HG03196 (cell line): ENCODE results near the gene ZNF625.
"Not testable (repeated sequence)": the region's sequence is repeated elsewhere in the genome, so short reads cannot be mapped to it uniquely, and the experiment has no call there.

Source experiments
- ATAC-seq: cut with Tn5 transposase; IDR thresholded peaks from one replicate; pipeline ENCODE4 v1.9.1; 2021; ENCODE audit not compliant: unreplicated experiment

ZNF625 gene

DNA sequence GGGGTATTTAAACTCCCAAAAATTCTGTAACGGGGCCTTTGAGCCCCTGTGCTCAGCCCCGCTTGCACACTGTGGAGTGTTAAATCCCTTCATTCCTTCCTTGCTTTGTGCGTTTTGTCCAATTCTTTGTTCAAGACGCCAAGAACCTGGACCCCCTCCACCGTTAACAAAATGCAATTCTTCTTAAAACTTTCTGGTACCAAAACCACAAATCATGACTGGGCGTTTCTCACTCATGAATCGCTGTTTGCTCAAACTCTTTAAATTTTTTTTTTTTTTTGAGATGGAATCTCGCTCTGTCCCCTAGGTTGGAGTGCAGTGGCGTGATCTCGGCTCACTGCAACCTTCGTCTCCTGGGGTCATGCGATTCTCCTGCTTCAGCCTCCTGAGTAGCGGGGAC is 17.3 kb downstream of the ZNF625 start:
- no peak for ATAC-seq

- ATAC-seq, result no peak
Measured at GRCh38 chr19:12137221-12137940, 19.2 kb downstream of the ZNF625 start.

GRCh38 chr19:12133069-12133468 is 23.5 kb downstream of the ZNF625 start:
- no peak for ATAC-seq

DNA sequence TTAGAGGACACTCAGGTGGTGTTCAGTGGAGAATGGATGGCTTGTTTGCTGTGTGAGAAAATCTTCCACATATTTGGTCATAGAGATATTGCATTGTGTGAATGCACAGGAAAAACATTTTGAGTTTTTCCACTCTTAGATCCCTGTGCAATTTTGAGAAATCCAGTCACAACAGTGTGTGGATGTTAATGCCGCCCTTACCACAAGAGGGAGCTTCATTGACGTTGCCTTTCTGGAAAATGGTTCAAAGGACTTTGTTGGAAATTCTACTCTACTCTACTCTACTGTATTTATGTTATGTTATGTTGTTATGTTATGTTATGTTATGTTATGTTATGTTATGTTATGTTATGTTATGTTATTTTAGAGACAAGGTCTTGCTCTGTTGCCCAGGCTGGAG is 29.8 kb downstream of the ZNF625 start:
- ATAC-seq, result no peak

DNA sequence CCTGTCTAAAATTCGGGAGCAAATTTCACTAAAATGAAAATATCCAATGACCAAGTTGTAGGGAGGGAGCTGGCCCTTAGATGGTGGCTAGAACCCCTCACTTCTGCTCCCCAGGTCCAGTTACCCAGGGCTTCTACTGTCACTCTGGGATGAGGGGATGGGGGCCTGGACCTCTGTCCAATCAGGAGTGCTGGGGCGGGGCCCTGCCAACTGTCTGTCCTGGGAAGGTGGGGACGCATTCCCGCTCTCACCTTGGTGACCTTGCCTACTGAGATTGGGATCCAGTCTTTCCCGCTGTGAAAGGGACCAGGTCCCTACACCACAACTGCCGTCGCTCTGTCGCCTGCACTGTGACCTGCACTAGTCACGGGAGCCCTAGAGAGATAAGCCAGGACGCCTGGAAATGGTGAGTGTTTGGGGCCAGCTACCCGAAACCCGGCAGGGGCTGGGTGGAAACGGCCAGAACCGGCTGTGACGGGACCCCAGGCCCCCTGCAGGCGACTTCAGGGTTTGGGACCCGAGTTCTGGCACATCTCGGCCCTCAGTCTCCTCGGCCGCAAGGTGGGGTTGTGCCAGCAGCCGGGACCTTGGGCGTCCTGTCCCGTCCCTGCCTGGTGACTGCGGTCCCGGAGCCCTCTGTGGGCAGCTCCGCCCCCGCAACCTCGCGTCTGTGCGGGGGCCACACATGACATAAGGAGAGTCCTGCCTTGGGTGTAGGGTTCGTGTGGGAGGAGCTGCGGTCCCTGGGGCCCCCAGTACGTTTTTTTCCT is 39.1 kb downstream of the ZNF625 start:
- ATAC-seq, result no peak

DNA sequence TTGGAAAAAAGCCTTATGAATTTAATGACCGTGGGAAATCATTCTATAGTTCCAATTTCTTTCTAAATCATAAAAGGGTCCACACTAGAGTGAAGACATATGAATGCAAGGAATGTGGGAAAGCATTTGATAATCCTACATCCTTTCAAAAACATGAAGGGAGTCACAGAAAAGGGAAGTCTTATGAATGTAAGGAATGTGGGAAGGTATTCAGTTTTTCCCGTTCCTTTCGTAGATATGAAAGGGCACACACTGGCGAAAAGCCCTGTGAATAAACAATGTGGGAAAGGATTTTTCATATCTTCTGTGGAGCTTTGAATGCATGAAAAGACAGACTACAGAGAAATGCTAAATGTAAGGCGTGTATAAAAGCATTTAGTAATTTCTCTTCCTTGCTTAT is 43.4 kb downstream of the ZNF625 start:
- ATAC-seq, result no peak

GRCh38 chr19:12112701-12113100 is 43.8 kb downstream of the ZNF625 start:
- ATAC-seq, result no peak

DNA sequence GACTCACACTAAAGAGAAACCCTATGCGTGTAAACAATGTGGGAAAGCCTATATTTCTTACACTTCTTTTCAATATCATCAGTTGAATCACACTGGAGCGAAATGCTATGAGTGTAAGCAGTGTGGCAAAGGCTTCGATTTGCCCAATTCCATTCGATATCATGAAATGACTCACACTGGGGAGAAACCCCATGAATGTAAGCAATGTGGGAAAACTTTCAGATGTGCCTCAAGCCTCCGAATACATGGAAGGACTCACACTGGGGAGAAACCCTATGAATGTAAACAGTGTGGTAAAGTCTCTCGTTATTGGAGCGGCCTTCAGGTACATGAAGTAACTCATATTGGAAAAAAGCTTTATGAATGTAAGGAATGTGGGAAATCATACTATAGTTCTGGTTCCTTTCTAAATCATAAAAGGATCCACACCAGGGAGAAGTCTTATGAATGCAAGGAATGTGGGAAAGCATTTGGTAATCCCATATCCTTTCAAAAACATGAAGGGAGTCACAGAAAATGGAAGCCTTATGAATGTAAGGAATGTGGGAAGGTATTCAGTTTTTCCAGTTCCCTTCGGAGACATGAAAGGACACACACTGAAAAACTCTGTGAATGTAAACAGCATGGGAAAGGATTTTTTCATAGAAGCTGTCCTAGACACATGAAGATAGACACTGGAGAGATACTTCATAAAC is 44.4 kb downstream of the ZNF625 start:
- ATAC-seq, result no peak

DNA sequence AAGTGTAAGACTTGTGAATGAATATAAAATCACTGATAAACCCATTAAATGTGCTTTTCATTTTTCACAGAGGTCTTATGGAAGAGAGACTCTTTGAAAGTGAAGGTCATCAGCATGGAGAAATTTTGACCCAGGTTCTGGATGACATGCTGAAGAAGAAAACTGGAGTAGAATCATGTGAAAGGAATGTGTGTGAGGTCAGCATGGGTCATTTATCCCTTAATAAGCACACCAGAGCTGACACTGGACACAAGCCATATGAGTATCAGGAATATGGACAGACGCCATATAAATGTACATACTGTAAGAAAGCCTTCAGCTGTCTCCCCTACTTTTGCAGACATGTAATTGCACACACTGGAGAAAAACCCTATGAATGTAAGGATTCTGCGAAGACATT is 45.4 kb downstream of the ZNF625 start:
- no peak for ATAC-seq

DNA sequence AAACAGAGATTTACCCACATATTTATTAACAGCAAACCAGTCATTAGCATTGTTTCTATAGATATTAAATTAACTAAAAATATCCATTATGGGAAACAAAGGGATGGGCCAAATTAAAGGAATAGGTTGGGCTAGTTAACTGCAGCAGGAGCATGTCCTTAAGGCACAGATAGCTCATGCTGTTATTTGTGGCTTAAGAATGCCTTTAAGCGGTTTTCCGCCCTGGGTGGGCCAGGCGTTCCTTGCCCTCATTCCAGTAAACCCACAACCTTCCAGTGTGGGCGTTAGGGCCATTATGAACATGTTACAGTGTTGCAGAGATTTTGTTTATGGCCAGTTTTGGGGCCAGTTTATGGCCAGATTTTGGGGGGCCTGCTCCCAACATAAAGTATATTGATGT is 52.6 kb downstream of the ZNF625 start:
- ATAC-seq, result not testable (repeated sequence)

DNA sequence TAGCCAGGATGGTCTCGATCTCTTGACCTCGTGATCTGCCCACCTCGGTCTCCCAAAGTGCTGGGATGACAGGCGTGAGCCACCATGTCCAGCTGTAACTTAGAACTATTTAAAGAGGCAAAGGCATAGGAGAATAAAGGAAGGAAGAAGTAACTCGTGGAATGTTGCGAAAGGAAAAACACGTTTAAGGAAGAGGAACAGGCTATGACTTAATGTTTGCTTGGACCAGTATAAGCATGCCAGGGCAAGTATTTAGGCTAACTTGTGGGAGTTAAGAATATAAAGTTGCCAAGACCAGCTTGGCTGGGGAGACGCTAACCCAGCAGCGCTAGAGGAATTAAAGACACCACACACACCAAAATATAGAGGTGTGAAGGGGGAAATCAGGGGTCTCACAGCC is 58.5 kb downstream of the ZNF625 start:
- ATAC-seq, result no peak

GRCh38 chr19:12095111-12095790 is 61.3 kb downstream of the ZNF625 start:
- no peak for ATAC-seq
